GM19324 (cell line): Measurements from ENCODE around the gene SEZ6L.

ENCODE experiments used
- ATAC-seq: cut with Tn5 transposase; IDR thresholded peaks from one replicate; pipeline ENCODE4 v1.9.1; 2021; ENCODE audit warnings: mild to moderate bottlenecking, moderate library complexity; ENCODE audit not compliant: unreplicated experiment, low FRiP score

The SEZ6L gene

DNA sequence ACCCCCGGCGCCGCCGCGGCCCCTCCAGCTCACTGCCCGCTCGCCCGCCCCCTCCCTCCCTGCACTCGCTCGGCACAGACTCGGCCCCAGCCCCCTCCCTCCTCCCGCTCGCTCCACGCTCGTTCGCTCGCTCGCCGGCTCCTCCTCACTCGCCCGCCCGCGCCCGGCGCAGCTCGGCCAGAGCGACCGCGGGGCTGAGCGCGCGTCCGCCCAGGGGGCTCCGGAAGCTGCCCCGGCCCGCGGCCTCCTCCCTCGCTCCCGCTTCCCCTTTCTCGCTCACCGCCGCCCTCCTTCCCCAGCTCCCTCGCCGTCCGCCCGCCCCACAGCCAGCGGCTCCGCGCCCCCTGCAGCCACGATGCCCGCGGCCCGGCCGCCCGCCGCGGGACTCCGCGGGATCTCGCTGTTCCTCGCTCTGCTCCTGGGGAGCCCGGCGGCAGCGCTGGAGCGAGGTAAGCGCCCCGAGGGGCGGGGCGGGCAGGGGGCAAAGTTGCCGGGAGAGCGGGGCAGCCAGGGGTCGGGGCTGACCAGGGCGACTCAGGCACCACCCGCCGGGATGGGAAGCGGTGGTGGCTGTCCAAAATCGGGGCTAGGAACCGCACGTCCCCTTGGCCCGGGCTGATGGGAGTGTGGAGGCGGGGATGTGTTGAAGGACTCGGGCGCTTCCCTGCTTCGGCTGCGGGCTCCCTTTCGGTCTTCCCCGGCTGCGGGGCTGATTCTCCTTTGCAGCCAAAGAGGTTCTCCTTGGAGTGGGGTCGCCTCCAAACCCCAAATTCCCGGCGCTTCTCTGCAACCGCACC lies at the start of gene SEZ6L:
SEZ6L (plus strand) TSS at position 148 of the 797 bp plus-strand sequence; CDS start at position 356, 208 bp downstream.
- no peak for ATAC-seq

DNA sequence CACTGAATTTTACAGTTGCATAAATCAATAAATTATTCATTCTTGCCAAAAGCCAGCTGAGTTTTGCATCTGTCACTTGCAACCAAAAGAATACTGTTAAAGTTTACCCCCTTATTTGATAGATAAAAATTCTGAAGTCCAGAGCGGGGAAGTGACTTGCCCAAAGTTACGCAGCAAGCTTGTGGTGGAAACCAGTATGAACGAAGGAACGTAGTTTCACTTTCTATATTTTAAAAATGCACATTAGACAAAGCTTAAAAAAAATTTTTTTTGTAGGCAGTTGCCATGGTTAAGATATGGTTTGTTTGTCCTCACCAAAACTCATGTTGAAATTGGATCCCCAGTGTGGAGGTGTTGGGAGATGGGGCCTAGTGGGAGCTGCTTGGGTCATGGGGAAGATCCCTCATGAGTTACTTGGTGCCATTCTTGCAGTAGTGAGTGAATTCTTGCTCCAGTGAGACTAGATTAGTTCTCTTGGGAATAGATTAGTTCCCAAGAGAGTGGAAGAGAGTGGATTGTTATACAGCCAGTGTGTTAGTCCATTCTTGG lies 46.3 kb upstream of the SEZ6L start:
- no peak for ATAC-seq

DNA sequence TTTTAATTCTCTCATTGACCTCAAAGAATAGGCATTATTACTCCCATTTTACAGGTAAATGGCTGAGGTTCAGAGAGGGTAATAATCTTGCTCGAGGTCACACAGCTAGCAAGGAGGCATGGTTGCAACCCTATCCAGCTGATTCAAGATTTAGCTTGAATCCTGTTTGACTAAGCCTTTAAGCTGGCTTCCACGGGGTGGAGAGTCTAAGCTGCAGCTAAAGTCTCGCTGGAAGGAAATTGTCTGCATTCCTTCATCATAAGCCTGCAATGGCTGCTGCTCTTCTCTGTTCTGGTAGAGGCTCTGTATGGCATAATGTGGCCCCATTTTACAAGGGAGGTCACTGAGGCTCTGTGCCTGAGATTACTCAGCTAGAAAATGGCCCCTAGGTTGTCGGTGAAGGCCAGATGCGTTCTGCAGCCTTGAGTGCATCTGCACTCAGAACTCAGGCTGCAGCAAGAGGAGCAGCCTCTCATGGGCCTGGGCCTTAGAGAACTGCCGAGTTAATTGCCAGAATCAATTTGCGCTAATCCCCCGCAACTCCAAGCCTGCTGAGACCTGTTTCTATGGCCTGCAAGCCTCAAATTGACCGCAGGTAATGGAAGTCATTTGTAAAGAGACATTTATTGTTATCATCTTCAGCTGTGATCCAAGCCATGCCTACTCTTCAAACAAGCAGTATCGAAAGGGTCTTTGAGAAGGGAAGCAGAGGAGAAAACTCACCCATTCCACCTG lies 44.1 kb upstream of the SEZ6L start:
- no peak for ATAC-seq

GRCh38 chr22:26127126-26127525 lies 42.1 kb upstream of the SEZ6L start:
- no peak for ATAC-seq

GRCh38 chr22:26127556-26127955 lies 41.7 kb upstream of the SEZ6L start:
- no peak for ATAC-seq

- no peak for ATAC-seq
Observed at GRCh38 chr22:26131589-26132154, 37.6 kb upstream of the SEZ6L start.

- ATAC-seq = no peak
Observed at GRCh38 chr22:26134654-26135330, 34.5 kb upstream of the SEZ6L start.

GRCh38 chr22:26135806-26136205 lies 33.5 kb upstream of the SEZ6L start:
- ATAC-seq = no peak

GRCh38 chr22:26139310-26139709 lies 30.0 kb upstream of the SEZ6L start:
- no peak for ATAC-seq

GRCh38 chr22:26141831-26142230 lies 27.4 kb upstream of the SEZ6L start:
- ATAC-seq = no peak

DNA sequence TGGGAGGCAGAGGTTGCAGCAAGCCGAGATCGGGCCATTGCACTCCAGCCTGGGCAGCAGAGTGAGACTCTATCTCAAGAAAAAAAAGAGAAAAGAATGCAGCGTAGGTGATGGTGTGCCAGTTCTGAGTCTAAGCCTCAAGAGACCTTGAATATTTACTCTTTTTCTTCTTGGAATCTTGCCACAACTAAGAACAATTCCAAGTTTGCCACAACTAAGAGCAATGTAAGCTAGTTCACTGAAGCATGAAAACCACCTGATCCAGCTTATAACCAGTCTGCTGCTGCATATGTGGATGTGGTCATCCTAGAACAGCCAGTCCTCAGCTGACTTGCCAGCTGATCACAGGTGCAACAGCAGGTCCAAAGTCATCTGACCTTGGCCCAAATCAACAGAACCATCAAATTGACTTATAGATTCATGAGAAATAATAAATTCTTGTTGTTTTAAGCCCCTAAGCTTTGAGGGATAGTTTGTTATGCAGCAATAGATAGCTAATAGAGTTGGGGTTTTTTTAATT lies 25.4 kb upstream of the SEZ6L start:
- ATAC-seq = no peak

DNA sequence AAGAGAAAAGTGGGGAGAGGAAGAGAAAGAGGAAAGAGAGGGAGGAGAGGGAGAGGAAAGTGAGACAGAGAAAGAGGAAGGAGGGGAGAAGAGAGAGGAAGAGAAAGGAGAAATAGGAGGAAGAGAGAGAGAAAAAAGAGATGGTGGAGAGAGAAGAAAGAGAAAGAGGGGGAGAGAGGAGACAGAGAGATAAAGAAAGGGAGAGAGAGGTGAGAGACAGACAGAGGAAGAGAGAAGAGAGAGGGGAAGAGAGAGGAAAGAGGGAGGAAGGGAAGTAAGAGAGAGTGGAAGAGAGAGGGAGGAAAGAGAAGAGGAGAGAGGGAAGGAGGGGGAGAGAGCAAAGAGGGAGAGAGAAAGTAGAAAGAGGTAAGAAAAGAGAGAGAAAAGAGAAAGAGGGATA lies 9.4 kb upstream of the SEZ6L start:
- no peak for ATAC-seq

- ATAC-seq = no peak
Observed at GRCh38 chr22:26161746-26162145, 7.5 kb upstream of the SEZ6L start.

DNA sequence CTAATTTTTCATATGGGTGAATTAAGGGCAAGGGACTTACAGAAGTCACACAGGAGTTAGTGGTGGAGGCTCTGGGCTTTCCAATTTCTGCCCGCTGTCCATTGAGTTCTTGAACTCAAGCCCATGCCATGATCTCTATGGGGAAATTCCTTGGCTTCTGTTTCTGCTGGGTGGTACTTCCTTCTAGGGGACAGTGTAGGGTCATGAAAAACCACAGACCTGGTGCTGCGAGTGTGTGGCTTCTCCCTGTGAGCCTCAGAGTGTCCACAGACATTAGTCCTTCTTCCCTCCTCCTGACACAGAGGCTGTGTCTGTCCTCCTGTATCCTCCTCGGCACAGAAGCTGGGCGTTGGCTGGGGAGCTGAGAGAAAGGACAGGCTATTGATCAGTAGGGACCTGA lies 6.3 kb upstream of the SEZ6L start:
- ATAC-seq = no peak

GRCh38 chr22:26164174-26164573 lies 5.1 kb upstream of the SEZ6L start:
- ATAC-seq = no peak

- ATAC-seq = no peak
Observed at GRCh38 chr22:26168330-26168851, 871 bp upstream of the SEZ6L start.

DNA sequence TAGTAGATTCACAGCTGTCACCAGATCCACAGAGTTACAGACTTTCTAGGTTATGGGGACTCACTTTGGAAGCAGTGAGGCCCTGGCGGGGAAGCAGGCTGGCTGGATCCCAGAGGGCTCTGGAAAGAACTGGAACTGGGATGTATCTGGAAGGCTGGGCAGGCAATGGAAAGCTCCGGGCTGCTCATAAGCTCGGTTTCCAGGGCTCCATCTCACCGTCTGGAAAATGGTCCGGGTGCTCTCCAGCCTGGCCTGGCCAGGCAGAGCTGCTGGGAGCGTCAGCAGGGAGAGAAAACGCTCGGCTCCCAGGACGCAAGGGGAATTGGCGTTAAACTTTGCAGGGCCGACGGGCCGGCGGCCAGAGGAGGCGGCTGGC lies 335 bp upstream of the SEZ6L start:
- no peak for ATAC-seq

- ATAC-seq = no peak
Observed at GRCh38 chr22:26170112-26170492, 840 bp downstream of the SEZ6L start.

- ATAC-seq = no peak
Observed at GRCh38 chr22:26170795-26171580, 1.7 kb downstream of the SEZ6L start.
